Measurements from ENCODE around the gene ZNF423. TPM values are rescaled to one million over a fixed set of nuclear protein-coding genes. Genes with fewer than 3 reads are reported as not detected.

ZNF423 gene
- polyA plus RNA-seq, 1 donor from 2014 or later: 4.5 TPM

DNA sequence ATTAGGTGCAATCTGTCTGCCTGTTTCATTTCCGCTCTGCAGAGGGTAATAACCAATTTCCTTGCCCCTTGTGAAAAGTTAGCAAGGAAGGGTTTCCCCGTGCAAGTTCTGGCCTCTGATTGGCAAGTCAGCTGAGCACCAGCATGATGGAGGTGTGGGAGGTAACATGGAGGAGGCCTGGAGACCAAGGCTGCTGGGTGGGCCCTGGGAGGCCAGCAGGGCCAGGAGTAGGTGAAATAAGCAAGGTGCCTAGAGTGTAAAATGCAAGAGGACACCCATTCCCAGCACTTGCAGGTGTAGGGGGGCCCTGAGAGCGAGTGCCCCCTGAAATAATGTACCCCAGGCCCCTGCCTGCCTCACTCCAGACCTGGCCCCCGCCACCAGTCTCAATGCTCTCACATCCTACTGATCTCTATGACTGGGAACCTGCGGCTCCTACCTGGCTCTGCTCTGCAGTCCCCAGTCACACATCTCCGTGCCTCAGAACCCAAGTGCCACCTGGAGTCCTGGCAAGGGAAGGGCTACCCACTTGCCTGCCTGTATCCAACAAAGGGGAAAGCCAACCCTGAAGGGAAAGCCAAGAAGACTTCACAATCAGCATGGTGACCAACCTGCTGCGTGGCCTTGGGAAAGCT lies 366.1 kb downstream of the ZNF423 start:
- Histone ChIP-seq H3K36me3 (ENCODE audit: insufficient read depth, low read length) (no peaks in the 10 kb centered on the region), H3K9me2 (ENCODE audit: insufficient read depth, low read length) (no peaks in the 10 kb centered on the region), H3K4me2 (ENCODE audit: low read length) (no peak overlapping the region), H3K79me2 (replicated peaks; ENCODE audit: insufficient read depth, low read length) (no peaks in the 10 kb centered on the region), H3K9ac (ENCODE audit: low read length) (no peak overlapping the region), H4K20me1 (ENCODE audit: insufficient read depth) (no peaks in the 10 kb centered on the region), H3K27ac (ENCODE audit: low read length) (no peak overlapping the region), H3K9me3 (ENCODE audit: low read length) (no peaks in the 10 kb centered on the region), H3K4me3 (ENCODE audit: low read length) (no peak overlapping the region), H3F3A (ENCODE audit: insufficient read depth, low read length, poor library complexity, severe bottlenecking) (no peaks in the 10 kb centered on the region), H2AFZ (ENCODE audit: low read depth, low read length) (no peak overlapping the region), H3K27me3 (ENCODE audit: insufficient read depth, low read depth, low read length) (no peaks in the 10 kb centered on the region)
- TF ChIP-seq MXI1 (conservative IDR thresholded peaks at IDR 0.05; ENCODE audit: poor library complexity, severe bottlenecking): no peak
- TF ChIP-seq, protein P1, sequence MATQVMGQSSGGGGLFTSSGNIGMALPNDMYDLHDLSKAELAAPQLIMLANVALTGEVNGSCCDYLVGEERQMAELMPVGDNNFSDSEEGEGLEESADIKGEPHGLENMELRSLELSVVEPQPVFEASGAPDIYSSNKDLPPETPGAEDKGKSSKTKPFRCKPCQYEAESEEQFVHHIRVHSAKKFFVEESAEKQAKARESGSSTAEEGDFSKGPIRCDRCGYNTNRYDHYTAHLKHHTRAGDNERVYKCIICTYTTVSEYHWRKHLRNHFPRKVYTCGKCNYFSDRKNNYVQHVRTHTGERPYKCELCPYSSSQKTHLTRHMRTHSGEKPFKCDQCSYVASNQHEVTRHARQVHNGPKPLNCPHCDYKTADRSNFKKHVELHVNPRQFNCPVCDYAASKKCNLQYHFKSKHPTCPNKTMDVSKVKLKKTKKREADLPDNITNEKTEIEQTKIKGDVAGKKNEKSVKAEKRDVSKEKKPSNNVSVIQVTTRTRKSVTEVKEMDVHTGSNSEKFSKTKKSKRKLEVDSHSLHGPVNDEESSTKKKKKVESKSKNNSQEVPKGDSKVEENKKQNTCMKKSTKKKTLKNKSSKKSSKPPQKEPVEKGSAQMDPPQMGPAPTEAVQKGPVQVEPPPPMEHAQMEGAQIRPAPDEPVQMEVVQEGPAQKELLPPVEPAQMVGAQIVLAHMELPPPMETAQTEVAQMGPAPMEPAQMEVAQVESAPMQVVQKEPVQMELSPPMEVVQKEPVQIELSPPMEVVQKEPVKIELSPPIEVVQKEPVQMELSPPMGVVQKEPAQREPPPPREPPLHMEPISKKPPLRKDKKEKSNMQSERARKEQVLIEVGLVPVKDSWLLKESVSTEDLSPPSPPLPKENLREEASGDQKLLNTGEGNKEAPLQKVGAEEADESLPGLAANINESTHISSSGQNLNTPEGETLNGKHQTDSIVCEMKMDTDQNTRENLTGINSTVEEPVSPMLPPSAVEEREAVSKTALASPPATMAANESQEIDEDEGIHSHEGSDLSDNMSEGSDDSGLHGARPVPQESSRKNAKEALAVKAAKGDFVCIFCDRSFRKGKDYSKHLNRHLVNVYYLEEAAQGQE (IDR thresholded peaks at IDR 0.05; ENCODE audit: borderline replicate concordance): no peak
- no peak for TF ChIP-seq RAD21 (conservative IDR thresholded peaks at IDR 0.05)
- no peak for TF ChIP-seq TAF1 (IDR thresholded peaks at IDR 0.05; ENCODE audit: low read depth)
- no peak for TF ChIP-seq EP300 (conservative IDR thresholded peaks at IDR 0.05; ENCODE audit: poor library complexity, severe bottlenecking)
- TF ChIP-seq SMC3 (conservative IDR thresholded peaks at IDR 0.05; ENCODE audit: poor library complexity): no peak

DNA sequence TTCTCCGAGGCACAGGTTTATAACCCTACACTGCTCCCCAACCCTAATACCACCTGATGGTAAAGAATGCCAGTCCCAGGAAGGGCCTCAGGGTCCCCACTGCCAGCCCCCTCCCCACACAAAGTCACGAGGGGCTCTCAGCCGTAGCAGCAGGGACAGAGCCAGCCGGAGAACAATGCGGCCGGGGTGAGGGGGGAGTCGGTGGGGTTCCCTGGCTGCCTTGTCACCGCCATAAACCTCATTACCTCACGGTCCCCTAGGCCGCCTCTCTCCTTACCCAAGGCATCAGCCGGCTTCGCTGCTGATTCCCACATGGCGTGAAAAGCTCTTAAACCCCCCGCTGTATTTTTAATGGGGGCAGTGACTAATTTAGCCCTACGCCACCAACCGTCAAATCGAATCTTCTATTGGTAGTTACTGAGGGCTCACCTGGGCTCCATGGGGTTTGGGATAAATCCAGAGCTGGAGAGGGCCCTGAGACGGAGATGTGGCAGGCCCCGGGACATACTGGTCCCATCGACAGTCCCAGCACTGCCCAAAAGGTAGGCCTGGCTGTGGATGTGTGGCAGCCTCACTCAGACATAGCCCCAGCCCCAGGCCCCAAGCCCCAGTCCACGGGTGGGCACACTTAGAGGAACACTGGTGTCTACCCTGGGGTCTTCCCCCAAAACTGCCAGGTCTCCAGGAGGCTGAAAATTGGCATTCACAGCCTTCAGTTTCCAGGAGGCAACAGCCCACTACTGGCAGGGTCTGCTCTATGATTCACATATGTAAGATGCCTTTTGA lies 367.0 kb downstream of the ZNF423 start:
- no peak for TF ChIP-seq EP300 (conservative IDR thresholded peaks at IDR 0.05; ENCODE audit: poor library complexity, severe bottlenecking)
- TF ChIP-seq SMC3 (conservative IDR thresholded peaks at IDR 0.05; ENCODE audit: poor library complexity): no peak
- TF ChIP-seq CTCF (IDR thresholded peaks at IDR 0.05; ENCODE audit: poor library complexity, severe bottlenecking): no peak
- no peak for TF ChIP-seq EZH2 (IDR thresholded peaks at IDR 0.05; ENCODE audit: borderline replicate concordance, insufficient read depth, low read length, poor library complexity, severe bottlenecking)
- no peak for TF ChIP-seq RAD21 (conservative IDR thresholded peaks at IDR 0.05)
- TF ChIP-seq POLR2AphosphoS5 (IDR thresholded peaks at IDR 0.05): no peak
- no peak for TF ChIP-seq TAF1 (IDR thresholded peaks at IDR 0.05; ENCODE audit: low read depth)
- TF ChIP-seq, protein P1 (IDR thresholded peaks at IDR 0.05; ENCODE audit: borderline replicate concordance): no peak
- no peak for TF ChIP-seq MXI1 (conservative IDR thresholded peaks at IDR 0.05; ENCODE audit: poor library complexity, severe bottlenecking)
- no peaks in the 10 kb centered on the region for H3K79me2 ChIP-seq (replicated peaks; ENCODE audit: insufficient read depth, low read length)
- H3K36me3 ChIP-seq (ENCODE audit: insufficient read depth, low read length): no peaks in the 10 kb centered on the region
- H3K9me3 ChIP-seq (ENCODE audit: low read length): no peaks in the 10 kb centered on the region
- H3K4me3 ChIP-seq (ENCODE audit: low read length): no peak overlapping the region
- H3F3A ChIP-seq (ENCODE audit: insufficient read depth, low read length, poor library complexity, severe bottlenecking): no peaks in the 10 kb centered on the region
- H3K27me3 ChIP-seq (ENCODE audit: insufficient read depth, low read depth, low read length): no peaks in the 10 kb centered on the region
- H4K20me1 ChIP-seq (ENCODE audit: insufficient read depth): no peaks in the 10 kb centered on the region
- H3K27ac ChIP-seq (ENCODE audit: low read length): no peak overlapping the region
- H2AFZ ChIP-seq (ENCODE audit: low read depth, low read length): no peak overlapping the region
- H3K9ac ChIP-seq (ENCODE audit: low read length): no peak overlapping the region
- no peaks in the 10 kb centered on the region for H3K9me2 ChIP-seq (ENCODE audit: insufficient read depth, low read length)
- H3K4me2 ChIP-seq (ENCODE audit: low read length): no peak overlapping the region
